K562 (cell line): Measurements from ENCODE around the gene IRX5. TPM values are rescaled to one million over a fixed set of nuclear protein-coding genes. Genes with fewer than 3 reads are reported as not detected.

Source experiments
- ATF1 ChIP-seq, 2 experiments: fragments of 450-650 bp in 1 of 2; IDR thresholded peaks; 2 replicates each; pipeline ENCODE4 v1.6.1; 2016; ENCODE audit warnings: missing compliant biosample characterization in 1 of 2, missing genetic modification characterization in 1 of 2
- BRF1 ChIP-seq: IDR thresholded peaks from 3 replicates; pipeline ENCODE4 v1.6.1; 2011; ENCODE audit warnings: borderline replicate concordance, mild to moderate bottlenecking; ENCODE audit not compliant: insufficient read length; ENCODE audit errors: extremely low read depth
- CHD1 ChIP-seq: fragments of 200-600 bp; sonication (generic); IDR thresholded peaks from one replicate; pipeline ENCODE4 v1.6.1; 2012; ENCODE audit warnings: mild to moderate bottlenecking, moderate library complexity, low read length, inconsistent platforms
- E2F3 ChIP-seq: fragments of 250-450 bp; sonication (Bioruptor Pico); IDR thresholded peaks from 2 replicates; pipeline ENCODE4 v1.4.0; 2020; ENCODE audit warnings: mild to moderate bottlenecking
- EHMT2 ChIP-seq: fragments of 450-650 bp; IDR thresholded peaks from 2 replicates; pipeline ENCODE4 v1.6.1; 2018; ENCODE audit warnings: antibody characterized with exemption
- GABPB1 ChIP-seq: sonication (generic); formaldehyde crosslinking; IDR thresholded peaks from 2 replicates; pipeline ENCODE4 v1.8.0; 2022; ENCODE audit warnings: mild to moderate bottlenecking, missing genetic modification reagents
- NFE2L1 ChIP-seq: fragments of 450-650 bp; IDR thresholded peaks from 2 replicates; pipeline ENCODE4 v1.6.1; 2016; ENCODE audit warnings: missing genetic modification characterization, low read depth, mild to moderate bottlenecking, missing compliant biosample characterization, moderate library complexity, borderline replicate concordance
- NFXL1 ChIP-seq: fragments of 450-650 bp; formaldehyde crosslinking; IDR thresholded peaks from 2 replicates; pipeline ENCODE4 v1.4.0; 2021; ENCODE audit warnings: mild to moderate bottlenecking
- POLR2A ChIP-seq: fragments of 450-650 bp; conservative IDR thresholded peaks from 2 replicates; pipeline ENCODE4 v1.6.1; 2016
- RBBP5 ChIP-seq: fragments of 200-600 bp; sonication (generic); IDR thresholded peaks from 2 replicates; pipeline ENCODE4 v1.6.1; 2012; ENCODE audit warnings: borderline replicate concordance, mild to moderate bottlenecking, low read length, control low read depth, inconsistent platforms; ENCODE audit not compliant: insufficient read depth, poor library complexity, severe bottlenecking
- YY1 ChIP-seq, 3 experiments: IDR thresholded peaks; 2 replicates each; pipeline ENCODE4 v1.6.1; 2011; ENCODE audit warnings: low read length in 2 of 3, mild to moderate bottlenecking in 2 of 3, moderate library complexity in 2 of 3, borderline replicate concordance in 1 of 3, control low read depth in 1 of 3, low read depth in 1 of 3; ENCODE audit not compliant: insufficient read depth in 3 of 3, insufficient replicate concordance in 2 of 3, control insufficient read depth in 1 of 3, insufficient read length in 1 of 3; ENCODE audit errors: extremely low read depth in 1 of 3
- ZBTB1 ChIP-seq: sonication (generic); formaldehyde crosslinking; IDR thresholded peaks from 2 replicates; pipeline ENCODE4 v1.8.1; 2023; ENCODE audit warnings: missing genetic modification reagents, low read depth, mild to moderate bottlenecking, borderline replicate concordance
- ZNF232 ChIP-seq: sonication (generic); formaldehyde crosslinking; IDR thresholded peaks from 2 replicates; pipeline ENCODE4 v1.8.0; 2022; ENCODE audit warnings: mild to moderate bottlenecking, missing genetic modification reagents
- ZNF561 ChIP-seq: fragments of 450-650 bp; formaldehyde crosslinking; conservative IDR thresholded peaks from 2 replicates; pipeline ENCODE4 v1.4.0; 2020; ENCODE audit warnings: mild to moderate bottlenecking, moderate library complexity
- polyA plus RNA-seq, 8 experiments: library from polyadenylated mRNA; depleted of rRNA in 4 of 8; stranded (reverse) in 5 of 8; unstranded in 3 of 8; fragments of >200 nt; fragmentation: Nextera tagmentation in 2 of 8; fragmentation: Illumina TruSeq in 1 of 8; extraction: Ambion mirVana in 2 of 8; extraction: Trizol in 1 of 8; gene quantifications; 2 replicates each; pipeline versions ENCODE4 v1.2.1 to v1.2.3, GENCODE V29; 2011 to 2014; ENCODE audit warnings: inconsistent platforms in 1 of 8, missing spikeins in 1 of 8
- total RNA-seq, 7 experiments: library from RNA; depleted of rRNA in 6 of 7; stranded (reverse); fragments of >200 nt in 6 of 7; fragmentation: Illumina TruSeq in 2 of 7; extraction: Trizol in 2 of 7; gene quantifications; 2 replicates each; pipeline versions ENCODE4 v1.2.1 to v1.2.3, GENCODE V29; 2011 to 2021; ENCODE audit warnings: low replicate concordance in 1 of 7
- TF ChIP-seq, protein P1 (sequence below), 2 experiments: fragments of 450-650 bp in 1 of 2; sonication (generic) in 1 of 2; formaldehyde crosslinking; conservative IDR thresholded peaks; 2 replicates each; pipeline versions ENCODE4 v1.4.0 to v1.8.1; 2020 to 2022; ENCODE audit warnings: mild to moderate bottlenecking in 1 of 2, missing genetic modification reagents in 1 of 2
- TF ChIP-seq, protein P2 (sequence below), 2 experiments: fragments of 450-650 bp in 1 of 2; sonication (generic) in 1 of 2; formaldehyde crosslinking in 1 of 2; IDR thresholded peaks; 2 replicates each; pipeline versions ENCODE4 v1.7.1 to v1.9.0; 2016 to 2022; ENCODE audit warnings: inconsistent platforms in 1 of 2, mild to moderate bottlenecking in 1 of 2, missing genetic modification reagents in 1 of 2

Gene IRX5
- total and polyA plus RNA-seq, 9 of the 15 experiments (the other 6 are each of a cell fraction or from before 2014, with no cell fraction given) = 0.20 to 4.2 (median 0.94) TPM

DNA sequence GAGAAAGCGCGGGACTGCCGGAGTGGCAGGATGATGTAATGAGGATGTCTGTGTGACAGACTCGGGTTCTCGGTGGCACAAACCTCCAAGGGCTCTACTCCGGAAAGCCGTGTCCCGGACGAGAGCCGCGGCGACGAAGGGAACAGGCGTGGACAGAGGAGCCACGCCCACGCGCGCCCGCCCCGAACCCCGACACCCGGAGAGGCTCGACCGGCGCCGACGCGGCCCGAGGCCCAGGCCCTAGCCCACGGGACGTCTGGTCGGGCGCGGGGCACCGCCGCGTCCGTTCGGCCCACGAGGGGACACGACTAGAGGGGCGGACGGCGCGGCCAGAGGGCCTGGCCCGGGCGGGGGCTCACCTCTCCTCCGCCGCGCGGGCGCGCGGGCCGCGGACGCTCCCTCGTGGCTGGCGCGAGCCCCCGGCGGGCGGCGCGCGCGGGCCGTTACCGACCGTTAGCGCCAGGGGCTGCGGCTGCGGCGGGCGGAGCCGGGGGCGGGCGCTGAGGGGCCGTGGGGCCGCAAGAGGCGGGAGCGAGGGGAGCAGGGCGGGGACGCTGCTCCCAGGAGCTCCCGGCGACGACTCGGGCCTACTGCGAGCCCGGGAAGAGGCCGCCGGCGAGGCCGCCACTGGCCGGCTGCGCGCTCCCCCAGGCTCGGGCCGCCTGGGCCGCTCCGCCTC is 2.1 kb upstream of the IRX5 start (continued):
- TF ChIP-seq ATF1 (CRISPR knock-in tag; IDR thresholded peaks at IDR 0.05) = no peak
- no peak for TF ChIP-seq ATF1 (tag; IDR thresholded peaks at IDR 0.05)
- TF ChIP-seq ZBTB1 (CRISPR knock-in tag) = no peak
- TF ChIP-seq RBBP5 = peak; percentile 69
- 0 out of 2 replicates have a peak, but pooled peaks have one; percentile 10 for TF ChIP-seq E2F3 (CRISPR knock-in tag)
- TF ChIP-seq BRF1 = no peak
- no peak for TF ChIP-seq NFXL1
- TF ChIP-seq GABPB1 = no peak
- TF ChIP-seq, protein P1, sequence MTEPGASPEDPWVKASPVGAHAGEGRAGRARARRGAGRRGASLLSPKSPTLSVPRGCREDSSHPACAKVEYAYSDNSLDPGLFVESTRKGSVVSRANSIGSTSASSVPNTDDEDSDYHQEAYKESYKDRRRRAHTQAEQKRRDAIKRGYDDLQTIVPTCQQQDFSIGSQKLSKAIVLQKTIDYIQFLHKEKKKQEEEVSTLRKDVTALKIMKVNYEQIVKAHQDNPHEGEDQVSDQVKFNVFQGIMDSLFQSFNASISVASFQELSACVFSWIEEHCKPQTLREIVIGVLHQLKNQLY (CRISPR knock-in tag; conservative IDR thresholded peaks at IDR 0.05) = no peak
- TF ChIP-seq, protein P2, sequence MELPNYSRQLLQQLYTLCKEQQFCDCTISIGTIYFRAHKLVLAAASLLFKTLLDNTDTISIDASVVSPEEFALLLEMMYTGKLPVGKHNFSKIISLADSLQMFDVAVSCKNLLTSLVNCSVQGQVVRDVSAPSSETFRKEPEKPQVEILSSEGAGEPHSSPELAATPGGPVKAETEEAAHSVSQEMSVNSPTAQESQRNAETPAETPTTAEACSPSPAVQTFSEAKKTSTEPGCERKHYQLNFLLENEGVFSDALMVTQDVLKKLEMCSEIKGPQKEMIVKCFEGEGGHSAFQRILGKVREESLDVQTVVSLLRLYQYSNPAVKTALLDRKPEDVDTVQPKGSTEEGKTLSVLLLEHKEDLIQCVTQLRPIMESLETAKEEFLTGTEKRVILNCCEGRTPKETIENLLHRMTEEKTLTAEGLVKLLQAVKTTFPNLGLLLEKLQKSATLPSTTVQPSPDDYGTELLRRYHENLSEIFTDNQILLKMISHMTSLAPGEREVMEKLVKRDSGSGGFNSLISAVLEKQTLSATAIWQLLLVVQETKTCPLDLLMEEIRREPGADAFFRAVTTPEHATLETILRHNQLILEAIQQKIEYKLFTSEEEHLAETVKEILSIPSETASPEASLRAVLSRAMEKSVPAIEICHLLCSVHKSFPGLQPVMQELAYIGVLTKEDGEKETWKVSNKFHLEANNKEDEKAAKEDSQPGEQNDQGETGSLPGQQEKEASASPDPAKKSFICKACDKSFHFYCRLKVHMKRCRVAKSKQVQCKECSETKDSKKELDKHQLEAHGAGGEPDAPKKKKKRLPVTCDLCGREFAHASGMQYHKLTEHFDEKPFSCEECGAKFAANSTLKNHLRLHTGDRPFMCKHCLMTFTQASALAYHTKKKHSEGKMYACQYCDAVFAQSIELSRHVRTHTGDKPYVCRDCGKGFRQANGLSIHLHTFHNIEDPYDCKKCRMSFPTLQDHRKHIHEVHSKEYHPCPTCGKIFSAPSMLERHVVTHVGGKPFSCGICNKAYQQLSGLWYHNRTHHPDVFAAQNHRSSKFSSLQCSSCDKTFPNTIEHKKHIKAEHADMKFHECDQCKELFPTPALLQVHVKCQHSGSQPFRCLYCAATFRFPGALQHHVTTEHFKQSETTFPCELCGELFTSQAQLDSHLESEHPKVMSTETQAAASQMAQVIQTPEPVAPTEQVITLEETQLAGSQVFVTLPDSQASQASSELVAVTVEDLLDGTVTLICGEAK (IDR thresholded peaks at IDR 0.05) = no peak
- TF ChIP-seq, protein P2 (CRISPR knock-in tag; IDR thresholded peaks at IDR 0.05) = no peak
- no peak for TF ChIP-seq ZNF561 (CRISPR knock-in tag)
- no peak for TF ChIP-seq CHD1
- TF ChIP-seq YY1 (IDR thresholded peaks at IDR 0.05; ENCODE audit: borderline replicate concordance in 1 of 3, control insufficient read depth in 1 of 3, extremely low read depth in 1 of 3, insufficient read depth in 3 of 3, insufficient read length in 1 of 3, insufficient replicate concordance in 2 of 3, low read depth in 1 of 3, low read length in 2 of 3) = peak in 1 of 3 experiments; percentile 41
- TF ChIP-seq NFE2L1 (tag) = no peak
- 0 out of 2 replicates have a peak, but pooled peaks have one; percentile 47 for TF ChIP-seq POLR2A
- TF ChIP-seq EHMT2 = no peak
- no peak for TF ChIP-seq ZNF232 (CRISPR knock-in tag)
